Keratinocyte (primary cell): ENCODE results near the gene IARS2. TPM values are rescaled to one million over a fixed set of nuclear protein-coding genes. Genes with fewer than 3 reads are reported as not detected.

Source experiments
- DNase-seq: peaks from one replicate; pipeline ENCODE4 v3.0.0-alpha.2; 2011; ENCODE audit warnings: low read depth, missing footprints, low spot score
- FAIRE-seq: peaks from 2 replicates; lab custom pipeline; 2011; peaks lifted over from hg19 to GRCh38; lab: Jason Lieb, UNC
- H2AFZ ChIP-seq: 2 replicates; pipeline ENCODE4 v1.6.0; 2012; ENCODE audit warnings: low read length, control low read depth, inconsistent platforms; ENCODE audit not compliant: control insufficient read depth
- H3K27ac ChIP-seq: 2 replicates; pipeline ENCODE4 v1.5.1; 2011; ENCODE audit warnings: low read length; ENCODE audit not compliant: control insufficient read depth, insufficient read depth
- H3K27me3 ChIP-seq: 3 replicates; pipeline ENCODE4 v1.6.0; 2011; ENCODE audit warnings: low read length; ENCODE audit not compliant: control insufficient read depth, insufficient read depth; ENCODE audit errors: extremely low read depth
- H3K36me3 ChIP-seq, 2 experiments: 2 replicates in 1 of 2; 3 replicates in 1 of 2; pipeline ENCODE4 v1.5.1; 2011; ENCODE audit warnings: low read length in 2 of 2, mild to moderate bottlenecking in 1 of 2; ENCODE audit not compliant: control insufficient read depth in 2 of 2, insufficient read depth in 2 of 2; ENCODE audit errors: extremely low read depth in 1 of 2
- H3K4me1 ChIP-seq: 3 replicates; pipeline ENCODE4 v1.5.1; 2011; ENCODE audit warnings: low read length; ENCODE audit not compliant: control insufficient read depth, insufficient read depth; ENCODE audit errors: extremely low read depth
- H3K4me2 ChIP-seq: 3 replicates; pipeline ENCODE4 v1.6.0; 2011; ENCODE audit warnings: low read depth, low read length; ENCODE audit not compliant: control insufficient read depth, insufficient read depth; ENCODE audit errors: extremely low read depth
- H3K4me3 ChIP-seq, 3 experiments: fragments of 200-600 bp in 1 of 3; sonication (generic) in 1 of 3; 2 replicates in 2 of 3; 3 replicates in 1 of 3; pipeline ENCODE4 v1.5.1; 2011 to 2016; ENCODE audit warnings: low read length in 3 of 3, mild to moderate bottlenecking in 3 of 3, control low read depth in 2 of 3, inconsistent platforms in 1 of 3, low read depth in 1 of 3, mixed read lengths in 1 of 3, mixed run types in 1 of 3, moderate library complexity in 1 of 3; ENCODE audit not compliant: control insufficient read depth in 2 of 3, insufficient read depth in 2 of 3; ENCODE audit errors: extremely low read depth in 1 of 3
- H3K79me2 ChIP-seq: 2 replicates; pipeline ENCODE4 v1.6.0; 2012; ENCODE audit warnings: low read length; ENCODE audit not compliant: control insufficient read depth, insufficient read depth
- H3K9ac ChIP-seq: 3 replicates; pipeline ENCODE4 v1.6.0; 2011; ENCODE audit warnings: low read length; ENCODE audit not compliant: control insufficient read depth, insufficient read depth; ENCODE audit errors: extremely low read depth
- H3K9me1 ChIP-seq: 3 replicates; pipeline ENCODE4 v1.6.0; 2011; ENCODE audit warnings: low read length; ENCODE audit not compliant: control insufficient read depth, insufficient read depth; ENCODE audit errors: extremely low read depth
- H3K9me3 ChIP-seq: 2 replicates; pipeline ENCODE4 v1.5.1; 2012; ENCODE audit warnings: low read depth, low read length; ENCODE audit not compliant: control insufficient read depth
- H4K20me1 ChIP-seq: 3 replicates; pipeline ENCODE4 v1.6.0; 2011; ENCODE audit warnings: low read length; ENCODE audit not compliant: control insufficient read depth, insufficient read depth; ENCODE audit errors: extremely low read depth
- EZH2 ChIP-seq: IDR thresholded peaks from one replicate; pipeline ENCODE4 v1.6.1; 2012; ENCODE audit warnings: inconsistent platforms, mild to moderate bottlenecking, low read length, moderate library complexity
- dilution Hi-C: fragments of 300-500 bp; cut with MboI; formaldehyde crosslinking; loops from one replicate; pipeline ENCODE4 v1.7.0; 2020; ENCODE audit warnings: low sequenced_read_pairs; ENCODE audit not compliant: extremely low pct_ligation_motif_present
- polyA plus RNA-seq, 5 experiments: library from polyadenylated mRNA; depleted of rRNA in 3 of 5; stranded (reverse) in 3 of 5; stranded (forward) in 1 of 5; unstranded in 1 of 5; fragments of >200 nt; gene quantifications; 1 replicate in 1 of 5; 2 replicates in 3 of 5; 3 replicates in 1 of 5; pipeline versions ENCODE4 v1.2.1 to v1.2.3, GENCODE V29; 2011 to 2012; ENCODE audit warnings: missing spikeins in 2 of 5, low read depth in 1 of 5, low replicate concordance in 1 of 5
- TF ChIP-seq, protein P1 (sequence below), 3 experiments: IDR thresholded peaks in 1 of 3; conservative IDR thresholded peaks in 1 of 3; optimal IDR thresholded peaks in 1 of 3; 2 replicates in 2 of 3; 3 replicates in 1 of 3; pipeline versions ENCODE3 to v1.5.1; 2011; ENCODE audit warnings: low read length in 3 of 3, mild to moderate bottlenecking in 3 of 3, moderate library complexity in 2 of 3, control low read depth in 1 of 3, inconsistent platforms in 1 of 3; ENCODE audit not compliant: insufficient read depth in 2 of 3; ENCODE audit errors: extremely low read depth in 1 of 3

IARS2 gene
- polyA plus RNA-seq, 1 donor (not counting 4 experiments of a cell fraction or from before 2014, with no cell fraction given), result 69.0 TPM

DNA sequence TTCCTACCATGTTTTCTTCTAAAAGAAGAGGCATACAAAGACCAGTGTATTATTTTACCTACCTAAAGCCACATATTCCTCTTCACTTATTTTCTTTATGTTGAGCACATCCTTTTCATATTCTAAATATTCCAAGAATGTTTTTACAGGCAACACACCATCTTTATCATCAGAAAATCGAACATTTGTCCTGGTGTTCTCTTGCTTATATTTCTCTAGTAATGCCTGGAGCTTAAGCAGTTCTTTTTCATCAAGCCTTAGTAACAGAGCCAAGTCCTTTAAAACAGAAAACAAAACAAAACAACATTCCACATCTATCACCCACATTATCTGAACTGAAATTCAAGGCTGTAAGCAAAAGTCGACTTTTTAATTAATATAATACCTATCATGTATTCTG, 88.7 kb downstream of the IARS2 start:
- FAIRE-seq, result no peak
- Histone ChIP-seq H2AFZ (no peak overlapping the region), H3K27me3 (no peaks in the 10 kb centered on the region), H3K9me1 (no peaks in the 10 kb centered on the region), H3K4me2 (no peak overlapping the region), H3K4me3 (no peak overlapping the region), H3K79me2 (no peaks in the 10 kb centered on the region), H3K27ac (no peak overlapping the region), H3K36me3 (peaks cover 7 to 9% of the 10 kb centered on the region in 2 experiments), H3K9me3 (no peaks in the 10 kb centered on the region), H3K4me1 (no peaks in the 10 kb centered on the region), H4K20me1 (no peaks in the 10 kb centered on the region), H3K9ac (no peak overlapping the region)
- no peak for TF ChIP-seq EZH2
- TF ChIP-seq, protein P1, sequence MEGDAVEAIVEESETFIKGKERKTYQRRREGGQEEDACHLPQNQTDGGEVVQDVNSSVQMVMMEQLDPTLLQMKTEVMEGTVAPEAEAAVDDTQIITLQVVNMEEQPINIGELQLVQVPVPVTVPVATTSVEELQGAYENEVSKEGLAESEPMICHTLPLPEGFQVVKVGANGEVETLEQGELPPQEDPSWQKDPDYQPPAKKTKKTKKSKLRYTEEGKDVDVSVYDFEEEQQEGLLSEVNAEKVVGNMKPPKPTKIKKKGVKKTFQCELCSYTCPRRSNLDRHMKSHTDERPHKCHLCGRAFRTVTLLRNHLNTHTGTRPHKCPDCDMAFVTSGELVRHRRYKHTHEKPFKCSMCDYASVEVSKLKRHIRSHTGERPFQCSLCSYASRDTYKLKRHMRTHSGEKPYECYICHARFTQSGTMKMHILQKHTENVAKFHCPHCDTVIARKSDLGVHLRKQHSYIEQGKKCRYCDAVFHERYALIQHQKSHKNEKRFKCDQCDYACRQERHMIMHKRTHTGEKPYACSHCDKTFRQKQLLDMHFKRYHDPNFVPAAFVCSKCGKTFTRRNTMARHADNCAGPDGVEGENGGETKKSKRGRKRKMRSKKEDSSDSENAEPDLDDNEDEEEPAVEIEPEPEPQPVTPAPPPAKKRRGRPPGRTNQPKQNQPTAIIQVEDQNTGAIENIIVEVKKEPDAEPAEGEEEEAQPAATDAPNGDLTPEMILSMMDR (optimal IDR thresholded peaks at IDR 0.05 in 1 of 3, IDR thresholded peaks at IDR 0.05 in 1 of 3, conservative IDR thresholded peaks at IDR 0.05 in 1 of 3; ENCODE audit: extremely low read depth in 1 of 3, insufficient read depth in 2 of 3, low read length in 3 of 3), result no peak
- no peak for DNase-seq
- dilution Hi-C loops, result no loop called here

DNA sequence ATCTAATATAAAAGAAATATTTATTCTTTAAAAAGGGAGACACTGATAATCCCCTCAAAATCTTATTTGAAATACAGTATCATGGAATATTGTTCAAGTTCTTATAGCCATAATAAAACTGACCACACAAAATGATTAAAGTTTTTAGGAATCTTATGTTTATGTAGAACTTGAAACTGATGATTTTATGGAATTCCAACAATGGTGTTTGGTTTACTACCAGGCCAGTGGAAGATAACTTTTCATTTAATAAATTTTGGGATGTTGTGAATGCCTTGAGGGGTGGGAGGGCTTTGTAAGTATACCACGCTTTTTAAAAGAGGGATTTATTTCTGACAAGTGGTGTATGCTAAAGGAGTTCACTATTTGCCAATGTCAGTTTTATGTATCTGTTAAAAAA, 90.6 kb downstream of the IARS2 start:
- no peak overlapping the region for H3K4me2 ChIP-seq
- no peak for FAIRE-seq
- H3K27ac ChIP-seq, result no peak overlapping the region
- TF ChIP-seq EZH2, result no peak
- TF ChIP-seq, protein P1 (optimal IDR thresholded peaks at IDR 0.05 in 1 of 3, IDR thresholded peaks at IDR 0.05 in 1 of 3, conservative IDR thresholded peaks at IDR 0.05 in 1 of 3; ENCODE audit: extremely low read depth in 1 of 3, insufficient read depth in 2 of 3, low read length in 3 of 3), result no peak
- H3K27me3 ChIP-seq, result no peaks in the 10 kb centered on the region
- H3K9me1 ChIP-seq, result no peaks in the 10 kb centered on the region
- no peak overlapping the region for H3K4me3 ChIP-seq
- H3K9me3 ChIP-seq, result no peaks in the 10 kb centered on the region
- H4K20me1 ChIP-seq, result no peaks in the 10 kb centered on the region
- no peaks in the 10 kb centered on the region for H3K4me1 ChIP-seq
- H2AFZ ChIP-seq, result no peak overlapping the region
- dilution Hi-C loops, result no loop called here
- H3K9ac ChIP-seq, result no peak overlapping the region
- peaks cover 9 to 10% of the 10 kb centered on the region in 2 experiments for H3K36me3 ChIP-seq
- no peaks in the 10 kb centered on the region for H3K79me2 ChIP-seq
- no peak for DNase-seq
